ENCODE measurements around the gene C16orf78.

Gene C16orf78, protein sequence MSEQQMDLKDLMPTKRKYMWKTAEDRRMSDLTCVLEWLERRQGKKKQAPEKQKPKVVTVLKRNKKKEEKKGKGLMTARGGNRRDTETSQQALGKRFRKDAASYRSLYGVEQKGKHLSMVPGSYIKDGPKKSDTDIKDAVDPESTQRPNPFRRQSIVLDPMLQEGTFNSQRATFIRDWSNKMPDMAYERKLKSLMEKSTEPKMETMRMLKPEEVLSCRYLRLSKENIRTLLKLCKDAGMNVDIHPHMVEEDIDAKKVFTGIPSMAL

DNA sequence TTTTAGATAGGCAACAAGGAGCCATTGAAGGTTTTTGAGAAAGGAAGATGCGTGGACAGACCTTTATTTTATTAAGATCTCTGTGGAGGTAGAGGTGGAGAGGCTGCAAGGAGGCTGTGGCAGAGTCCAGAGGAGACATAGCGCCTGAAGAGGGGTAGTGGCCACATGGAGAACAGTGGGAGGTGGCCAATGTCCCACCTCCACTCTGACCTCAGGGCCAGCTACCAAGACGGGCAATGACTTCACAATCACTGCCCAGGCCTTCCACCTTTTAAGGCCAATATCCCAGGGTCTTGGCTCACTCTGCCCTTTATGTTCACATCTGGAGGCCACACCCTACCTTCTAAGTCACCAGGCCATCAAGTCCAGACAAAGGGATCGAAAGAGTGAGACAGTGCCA is at the start of gene C16orf78:
TSS of gene C16orf78 (plus strand) at position 301 of the 400 bp plus-strand sequence. CDS start 136 bp downstream, outside the sequence.
- no peak for TF ChIP-seq POLR2A (IDR thresholded peaks at IDR 0.05; ENCODE audit: low read depth, low read length)
- DNase-seq (ENCODE audit: insufficient read length, low spot score) (no peak), FAIRE-seq (no peak)

DNA sequence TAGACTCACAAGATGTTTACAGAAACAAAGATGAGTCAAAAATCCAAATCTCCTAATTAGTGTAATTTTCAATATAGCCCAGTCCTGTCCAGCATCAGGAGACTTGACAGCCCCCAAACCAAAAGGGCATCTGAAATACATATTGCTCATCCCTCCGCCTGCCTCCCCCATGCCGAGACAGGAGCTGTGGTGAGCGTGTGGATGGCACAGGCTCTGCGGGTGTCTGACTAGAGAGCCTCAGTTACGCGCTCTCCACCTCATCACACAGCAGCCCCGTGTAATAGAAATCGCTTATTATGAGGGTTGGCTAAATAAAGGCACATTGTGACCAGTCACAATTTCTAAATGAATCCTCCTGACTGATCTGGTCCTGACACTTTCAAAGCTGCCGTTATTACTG is 48.9 kb upstream of the C16orf78 start:
- no peak for TF ChIP-seq POLR2A (IDR thresholded peaks at IDR 0.05; ENCODE audit: low read depth, low read length)
- FAIRE-seq (no peak), DNase-seq (ENCODE audit: insufficient read length, low spot score) (no peak)

- no peak for TF ChIP-seq POLR2A (IDR thresholded peaks at IDR 0.05; ENCODE audit: low read depth, low read length)
- DNase-seq (ENCODE audit: insufficient read length, low spot score) (no peak), FAIRE-seq (no peak)
Measured at GRCh38 chr16:49327466-49327865, 46.1 kb upstream of the C16orf78 start.

DNA sequence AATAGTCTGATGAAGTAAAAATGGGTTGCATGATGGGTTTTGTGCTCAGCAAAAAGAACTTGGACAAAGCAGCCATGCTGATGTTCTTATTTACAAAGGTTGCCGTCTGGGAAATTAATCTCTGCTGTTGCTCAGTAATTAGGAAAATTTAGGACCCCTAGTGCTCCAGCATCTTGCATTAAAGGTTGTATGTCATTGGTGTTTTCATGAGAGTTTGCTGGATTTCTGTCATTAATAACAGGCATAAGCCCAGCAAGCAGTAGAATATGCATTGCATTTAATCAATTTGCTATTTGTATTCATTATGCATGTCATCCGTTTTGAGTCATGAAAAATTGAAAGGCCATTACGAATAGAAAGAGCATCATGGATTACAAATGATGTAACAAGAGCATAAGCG is 45.3 kb upstream of the C16orf78 start:
- FAIRE-seq = no peak
- DNase-seq (ENCODE audit: insufficient read length, low spot score) = no peak
- no peak for TF ChIP-seq POLR2A (IDR thresholded peaks at IDR 0.05; ENCODE audit: low read depth, low read length)

- TF ChIP-seq POLR2A (IDR thresholded peaks at IDR 0.05; ENCODE audit: low read depth, low read length) = no peak
- DNase-seq (ENCODE audit: insufficient read length, low spot score) = no peak
- no peak for FAIRE-seq
Measured at GRCh38 chr16:49330562-49331201, 42.9 kb upstream of the C16orf78 start.

DNA sequence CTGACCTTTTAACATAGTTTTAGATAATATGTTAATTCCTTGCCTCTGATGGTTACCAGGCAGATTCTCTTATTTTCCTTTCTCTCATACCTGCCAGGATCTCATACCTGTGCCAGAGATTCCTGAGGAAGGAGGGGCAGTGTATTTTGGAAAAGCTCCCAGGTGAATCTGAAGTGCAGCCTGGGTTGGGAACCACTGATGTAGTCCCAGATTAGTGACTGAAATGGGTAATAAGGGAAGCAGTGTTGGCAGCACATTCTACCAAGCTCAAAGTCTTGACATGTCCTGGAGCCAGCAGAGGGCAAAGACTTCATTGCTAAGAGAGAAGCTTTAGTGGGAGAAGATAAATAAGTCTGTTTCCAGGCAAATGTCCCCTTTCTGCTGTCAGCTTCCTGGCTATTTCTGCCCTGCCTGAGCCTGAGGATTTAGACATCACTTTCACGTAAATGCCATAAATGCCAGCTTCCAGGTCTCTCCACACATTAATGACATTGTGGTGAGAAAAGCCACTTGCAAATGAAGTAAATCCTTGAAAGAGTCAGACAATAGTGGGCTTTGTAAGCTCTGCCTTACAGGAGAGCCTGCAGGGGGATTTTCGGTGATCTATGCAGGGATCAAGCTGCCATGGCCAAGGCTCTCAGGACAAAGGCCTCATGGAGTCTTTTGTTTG is 40.9 kb upstream of the C16orf78 start:
- no peak for TF ChIP-seq POLR2A (IDR thresholded peaks at IDR 0.05; ENCODE audit: low read depth, low read length)
- DNase-seq (ENCODE audit: insufficient read length, low spot score) (no peak), FAIRE-seq (no peak)

DNA sequence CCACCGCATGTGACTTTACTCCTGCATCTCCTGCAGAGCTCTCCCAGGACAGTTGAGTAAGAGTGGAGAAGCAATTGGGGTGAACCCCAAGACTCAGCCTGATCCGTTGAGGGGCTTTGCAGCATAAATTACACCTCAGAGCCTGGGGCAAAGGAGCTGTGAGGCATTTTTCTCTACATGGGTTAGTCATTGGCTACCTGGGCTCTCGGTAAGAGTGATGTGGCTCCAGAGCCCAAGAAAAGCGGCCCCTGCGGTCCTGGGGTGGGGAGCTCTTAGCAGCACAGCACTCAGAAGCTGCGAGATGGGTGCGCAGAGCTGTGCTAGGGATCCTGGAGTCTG is 40.4 kb upstream of the C16orf78 start:
- DNase-seq (ENCODE audit: insufficient read length, low spot score) (no peak), FAIRE-seq (no peak)
- no peak for TF ChIP-seq POLR2A (IDR thresholded peaks at IDR 0.05; ENCODE audit: low read depth, low read length)

GRCh38 chr16:49335828-49336227 is 37.8 kb upstream of the C16orf78 start:
- no peak for TF ChIP-seq POLR2A (IDR thresholded peaks at IDR 0.05; ENCODE audit: low read depth, low read length)
- FAIRE-seq = no peak
- DNase-seq (ENCODE audit: insufficient read length, low spot score) = no peak

- DNase-seq (ENCODE audit: insufficient read length, low spot score) = no peak
- FAIRE-seq = no peak
- no peak for TF ChIP-seq POLR2A (IDR thresholded peaks at IDR 0.05; ENCODE audit: low read depth, low read length)
Measured at GRCh38 chr16:49336581-49336980, 37.0 kb upstream of the C16orf78 start.

DNA sequence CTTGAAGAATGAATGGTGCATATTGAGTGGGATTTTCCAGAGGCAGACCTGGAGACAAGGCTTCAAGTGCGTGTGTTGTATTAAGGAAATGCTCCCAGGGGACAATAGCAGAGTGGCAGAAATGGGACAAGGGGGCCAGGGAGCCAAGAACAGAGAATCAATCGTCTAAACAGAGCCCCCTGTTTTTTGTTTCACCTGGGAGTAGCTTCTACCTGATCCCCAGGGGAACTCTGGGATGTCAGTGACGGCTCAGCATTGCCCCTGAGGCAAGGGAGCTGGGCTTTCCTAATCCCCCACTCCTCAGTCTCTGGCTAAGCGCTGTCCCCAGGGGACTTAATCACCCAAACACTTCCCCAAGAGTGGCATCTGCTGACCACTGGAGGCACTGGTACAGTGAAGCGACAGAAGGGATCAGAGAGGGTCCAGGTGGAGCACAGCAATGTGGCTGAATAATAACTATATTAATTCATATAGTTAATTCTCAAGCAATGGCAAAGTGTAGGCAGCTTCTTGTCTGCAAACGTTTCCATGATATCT is 35.7 kb upstream of the C16orf78 start:
- FAIRE-seq (no peak), DNase-seq (ENCODE audit: insufficient read length, low spot score) (no peak)
- no peak for TF ChIP-seq POLR2A (IDR thresholded peaks at IDR 0.05; ENCODE audit: low read depth, low read length)

DNA sequence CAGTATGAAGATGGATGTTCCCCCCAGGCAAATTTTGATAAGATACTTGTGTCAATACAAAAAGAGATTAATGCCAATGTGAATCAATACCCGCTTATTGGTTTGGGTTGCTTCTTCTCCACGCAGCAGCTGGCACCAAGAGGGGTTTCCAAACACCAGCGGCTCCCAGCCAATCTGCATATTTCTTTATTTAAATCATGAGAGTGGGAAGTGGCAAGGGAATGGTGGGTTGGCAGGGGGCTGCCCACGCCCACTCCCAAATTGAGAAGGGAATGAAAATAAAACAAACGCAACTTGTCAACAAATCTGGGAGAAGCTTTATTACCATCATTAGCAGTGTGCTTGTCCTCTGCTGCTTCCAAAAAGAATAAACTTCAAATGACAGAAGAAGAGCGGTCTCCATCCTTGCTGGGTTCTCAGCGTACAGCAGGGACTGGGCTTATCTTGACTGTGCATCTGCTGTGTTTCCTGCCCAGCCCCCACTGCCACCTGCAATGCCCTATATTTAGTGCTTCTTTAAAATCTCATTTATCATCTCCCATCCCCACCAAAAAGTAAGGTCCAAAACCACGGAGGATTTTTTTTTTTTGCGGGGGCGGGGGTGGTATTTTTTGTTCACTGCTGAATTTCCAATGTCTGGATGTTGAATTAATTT is 34.9 kb upstream of the C16orf78 start:
- FAIRE-seq (no peak), DNase-seq (ENCODE audit: insufficient read length, low spot score) (no peak)
- no peak for TF ChIP-seq POLR2A (IDR thresholded peaks at IDR 0.05; ENCODE audit: low read depth, low read length)

DNA sequence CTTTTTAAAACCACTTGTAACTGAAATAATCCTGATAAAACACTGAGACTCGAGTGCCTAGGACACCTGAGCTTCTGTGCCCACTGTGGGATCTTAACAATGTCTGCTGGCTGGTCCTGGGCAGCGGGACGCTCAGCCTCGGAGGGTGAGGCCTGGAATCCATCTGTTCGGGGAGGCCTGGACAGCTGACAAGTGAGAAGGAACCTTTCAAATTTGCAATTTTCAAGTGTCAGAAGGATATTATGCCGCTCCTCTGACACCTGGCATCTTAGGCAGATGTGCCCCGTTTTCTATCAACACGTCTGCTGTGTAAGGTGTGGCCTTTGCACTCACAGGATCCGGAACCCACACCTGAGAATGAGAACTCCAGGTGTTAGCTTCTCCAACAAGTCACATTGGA is 33.1 kb upstream of the C16orf78 start:
- TF ChIP-seq POLR2A (IDR thresholded peaks at IDR 0.05; ENCODE audit: low read depth, low read length) = no peak
- DNase-seq (ENCODE audit: insufficient read length, low spot score) = no peak
- FAIRE-seq = no peak

GRCh38 chr16:49341706-49342105 is 31.9 kb upstream of the C16orf78 start:
- FAIRE-seq (no peak), DNase-seq (ENCODE audit: insufficient read length, low spot score) (no peak)
- TF ChIP-seq POLR2A (IDR thresholded peaks at IDR 0.05; ENCODE audit: low read depth, low read length) = no peak
